HCT116 (cell line): ENCODE measurements around the gene MEIKIN. TPM values are rescaled to one million over a fixed set of nuclear protein-coding genes. Genes with fewer than 3 reads are reported as not detected.

ENCODE experiments used
- ATAC-seq: fragments of 200-7000 bp; cut with Tn5 transposase; 2 replicates; pipeline ENCODE4 v1.9.1; 2020; ENCODE audit warnings: mild to moderate bottlenecking, moderate library complexity
- BruUV-seq: library from RNA; stranded (reverse); fragments of 400-500 nt; replicated peaks from 2 replicates; lab custom pipeline; 2021; lab: Mats Ljungman, UMichigan
- CTCF ChIA-PET: fragments of 300-600 bp; sonication (Branson Sonifier 250); formaldehyde crosslinking; loops from one replicate; lab custom pipeline; 2021; ENCODE audit warnings: antibody characterized with exemption; lab: Charles Lee
- POLR2A ChIA-PET: fragments of 300-600, 350-600 bp; sonication (Branson Sonifier 250); formaldehyde crosslinking; loops from one replicate; lab custom pipeline; 2021; ENCODE audit warnings: antibody characterized with exemption; lab: Charles Lee
- RAD21 ChIA-PET, 2 experiments: fragments of 300-600 bp; sonication (Branson Sonifier 250); formaldehyde crosslinking; loops; one replicate each; lab custom pipeline; 2023; ENCODE audit warnings: low total read pairs in 2 of 2; ENCODE audit not compliant: uncharacterized antibody in 2 of 2, unreplicated experiment in 2 of 2, low non-redundant PET in 1 of 2; lab: Charles Lee
- DNase-seq: peaks from one replicate; pipeline ENCODE4 v3.0.0-alpha.2; 2010; ENCODE audit warnings: low read depth, low spot score
- H2AFZ ChIP-seq: fragments of 200-600 bp; shearing (Covaris generic), sonication (generic); 2 replicates; pipeline ENCODE4 v1.6.1; 2017; ENCODE audit warnings: low read depth, mixed run types, mixed read lengths, antibody characterized with exemption, low read length; ENCODE audit not compliant: poor library complexity, severe bottlenecking
- H3K27ac ChIP-seq: 2 replicates; pipeline ENCODE4 v1.5.1; 2012; ENCODE audit warnings: low read depth, low read length
- H3K27me3 ChIP-seq: fragments of 200-600 bp; sonication (generic); 2 replicates; pipeline ENCODE4 v1.6.1; 2016; ENCODE audit warnings: mixed run types, low read length, mixed read lengths; ENCODE audit not compliant: insufficient read depth
- H3K36me3 ChIP-seq, 2 experiments: fragments of 200-500 bp in 1 of 2; fragments of 200-600 bp in 1 of 2; sonication (Bioruptor generic) in 1 of 2; sonication (generic) in 1 of 2; 2 replicates each; pipeline versions ENCODE4 v1.5.1 to v1.6.1; 2014 to 2016; ENCODE audit warnings: low read length in 2 of 2, inconsistent platforms in 1 of 2, mixed read lengths in 1 of 2, mixed run types in 1 of 2; ENCODE audit not compliant: insufficient read depth in 2 of 2, control insufficient read depth in 1 of 2
- H3K4me1 ChIP-seq, 2 experiments: fragments of 200-600 bp in 1 of 2; sonication (generic) in 1 of 2; 2 replicates each; pipeline versions ENCODE4 v1.5.1 to v1.6.1; 2012 to 2017; ENCODE audit warnings: low read length in 2 of 2, inconsistent platforms in 1 of 2, mild to moderate bottlenecking in 1 of 2, mixed read lengths in 1 of 2, mixed run types in 1 of 2, moderate library complexity in 1 of 2; ENCODE audit not compliant: insufficient read depth in 2 of 2, control insufficient read depth in 1 of 2
- H3K4me2 ChIP-seq: fragments of 200-600 bp; sonication (generic); 2 replicates; pipeline ENCODE4 v1.6.1; 2017; ENCODE audit warnings: mixed run types, low read length, mixed read lengths
- H3K4me3 ChIP-seq, 2 experiments: fragments of 200-600 bp in 1 of 2; sonication (generic) in 1 of 2; replicated peaks in 1 of 2; 2 replicates each; pipeline ENCODE4 v1.5.1; 2011 to 2016; ENCODE audit warnings: low read length in 2 of 2, control low read depth in 1 of 2, low read depth in 1 of 2, mild to moderate bottlenecking in 1 of 2, mixed read lengths in 1 of 2, mixed run types in 1 of 2
- H3K79me2 ChIP-seq: fragments of 200-600 bp; sonication (generic); 2 replicates; pipeline ENCODE4 v1.6.1; 2017; ENCODE audit warnings: mild to moderate bottlenecking, mixed run types, low read length, moderate library complexity, mixed read lengths; ENCODE audit not compliant: insufficient read depth
- H3K9ac ChIP-seq: fragments of 200-600 bp; sonication (generic); 2 replicates; pipeline ENCODE4 v1.6.1; 2016; ENCODE audit warnings: low read length, mixed read lengths
- H3K9me2 ChIP-seq: fragments of 200-600 bp; sonication (generic), shearing (Covaris generic); 2 replicates; pipeline ENCODE4 v1.6.1; 2017; ENCODE audit warnings: mixed run types, mild to moderate bottlenecking, moderate library complexity; ENCODE audit not compliant: insufficient read depth
- H3K9me3 ChIP-seq, 2 experiments: fragments of 200-500 bp in 1 of 2; fragments of 200-600 bp in 1 of 2; sonication (Bioruptor generic) in 1 of 2; sonication (generic) in 1 of 2; 2 replicates each; pipeline ENCODE4 v1.6.1; 2014 to 2017; ENCODE audit warnings: low read length in 2 of 2, mixed read lengths in 2 of 2, inconsistent platforms in 1 of 2, low read depth in 1 of 2, mild to moderate bottlenecking in 1 of 2, mixed run types in 1 of 2, moderate library complexity in 1 of 2; ENCODE audit not compliant: control insufficient read depth in 1 of 2, insufficient read depth in 1 of 2
- H4K20me1 ChIP-seq: fragments of 200-600 bp; sonication (generic), shearing (Covaris generic); 2 replicates; pipeline ENCODE4 v1.6.1; 2017; ENCODE audit warnings: mixed run types, mild to moderate bottlenecking, moderate library complexity; ENCODE audit not compliant: insufficient read depth
- CBX3 ChIP-seq: IDR thresholded peaks from 2 replicates; pipeline ENCODE4 v1.6.1; 2012; ENCODE audit warnings: low read depth
- ELF1 ChIP-seq: IDR thresholded peaks from 2 replicates; pipeline ENCODE4 v1.6.1; 2012; ENCODE audit warnings: low read depth, borderline replicate concordance
- FOSL1 ChIP-seq: IDR thresholded peaks from 2 replicates; pipeline ENCODE4 v1.6.1; 2012; ENCODE audit warnings: low read depth
- POLR2A ChIP-seq: IDR thresholded peaks from 2 replicates; pipeline ENCODE4 v1.7.0; 2011; ENCODE audit warnings: borderline replicate concordance; ENCODE audit not compliant: insufficient read depth, insufficient read length; ENCODE audit errors: extremely low read depth
- RAD21 ChIP-seq: IDR thresholded peaks from 2 replicates; pipeline ENCODE4 v1.6.1; 2012; ENCODE audit warnings: low read depth, mild to moderate bottlenecking
- SIN3A ChIP-seq: IDR thresholded peaks from 2 replicates; pipeline ENCODE4 v1.6.1; 2012; ENCODE audit warnings: low read depth
- SRF ChIP-seq: IDR thresholded peaks from 2 replicates; pipeline ENCODE4 v1.6.1; 2012; ENCODE audit warnings: low read depth
- TCF7L2 ChIP-seq: IDR thresholded peaks from 2 replicates; pipeline ENCODE4 v1.7.0; 2011; ENCODE audit warnings: borderline replicate concordance, inconsistent platforms; ENCODE audit not compliant: insufficient read depth, insufficient read length; ENCODE audit errors: extremely low read depth
- ZBTB33 ChIP-seq: IDR thresholded peaks from 2 replicates; pipeline ENCODE4 v1.6.1; 2011; ENCODE audit warnings: mild to moderate bottlenecking, low read length, moderate library complexity; ENCODE audit not compliant: insufficient replicate concordance; ENCODE audit errors: extremely low read depth
- intact Hi-C: fragments of 100-400 bp; cut with micrococcal nuclease; formaldehyde crosslinking; loops from 2 replicates; pipeline ENCODE4 v1.10.0; 2022
- total RNA-seq: library from RNA; stranded (reverse); gene quantifications from one replicate; pipeline ENCODE4 v1.2.1, GENCODE V29; 2021; ENCODE audit not compliant: unreplicated experiment

Gene MEIKIN
- total RNA-seq, 1 experiment from 2014 or later = not detected

GRCh38 chr5:131848662-131849061 is 96.8 kb downstream of the MEIKIN start (continued):
- TF ChIP-seq ZBTB33 = no peak
- no peak for TF ChIP-seq RAD21
- TF ChIP-seq, all 23 proteins: peak for 0

- ChIA-PET POLR2A (no interaction called here), RAD21 (no interaction called here), CTCF (no interaction called here)
- no peaks in the 10 kb centered on the region for H3K79me2 ChIP-seq
- no peak overlapping the region for H3K4me3 ChIP-seq
- peaks cover 0 to 13% of the 10 kb centered on the region in 2 experiments; a peak in 2 of 4 replicates for H3K9me3 ChIP-seq
- no peaks in the 10 kb centered on the region for H3K4me1 ChIP-seq
- H3K27me3 ChIP-seq = no peaks in the 10 kb centered on the region
- H2AFZ ChIP-seq = no peak overlapping the region
- H3K9ac ChIP-seq = no peak overlapping the region
- no TSS peak for BruUV-seq
- no peaks in the 10 kb centered on the region for H4K20me1 ChIP-seq
- ATAC-seq (no peak), DNase-seq (no peak)
- no peak overlapping the region for H3K27ac ChIP-seq
- no peaks in the 10 kb centered on the region for H3K9me2 ChIP-seq
- H3K4me2 ChIP-seq = no peak overlapping the region
- TF ChIP-seq TCF7L2 (no peak), ELF1 (no peak), SIN3A (no peak), SRF (no peak), RAD21 (no peak), ZBTB33 (no peak), FOSL1 (no peak), CBX3 (no peak), POLR2A (no peak)
- no peaks in the 10 kb centered on the region for H3K36me3 ChIP-seq
- intact Hi-C loops = no loop called here
Observed at GRCh38 chr5:131846536-131846935, 98.9 kb downstream of the MEIKIN start.
